Fibroblast of lung (primary cell): Measurements from ENCODE around the gene STOML1. TPM values are rescaled to one million over a fixed set of nuclear protein-coding genes. Genes with fewer than 3 reads are reported as not detected.

ENCODE experiments used
- DNase-seq, 2 donors: peaks; one replicate each; pipeline versions ENCODE4 v3.0.0 to v3.0.0-alpha.2; 2010; ENCODE audit warnings: low read depth in 2 of 2
- H2AFZ ChIP-seq: 2 replicates; pipeline ENCODE4 v1.5.1; 2012; ENCODE audit warnings: low read length, control low read depth, inconsistent platforms
- H3K27ac ChIP-seq: 2 replicates; pipeline ENCODE4 v1.5.1; 2011; ENCODE audit warnings: low read length, control low read depth; ENCODE audit not compliant: insufficient read depth
- H3K27me3 ChIP-seq: 2 replicates; pipeline ENCODE4 v1.5.1; 2011; ENCODE audit warnings: mild to moderate bottlenecking, low read length; ENCODE audit not compliant: control insufficient read depth, insufficient read depth
- H3K36me3 ChIP-seq: 2 replicates; pipeline ENCODE4 v1.5.1; 2011; ENCODE audit warnings: low read length; ENCODE audit not compliant: control insufficient read depth, insufficient read depth
- H3K4me1 ChIP-seq: 2 replicates; pipeline ENCODE4 v1.5.1; 2011; ENCODE audit warnings: low read length; ENCODE audit not compliant: control insufficient read depth, insufficient read depth; ENCODE audit errors: extremely low read depth
- H3K4me2 ChIP-seq: 2 replicates; pipeline ENCODE4 v1.5.1; 2011; ENCODE audit warnings: low read length, control low read depth; ENCODE audit not compliant: insufficient read depth; ENCODE audit errors: extremely low read depth
- H3K4me3 ChIP-seq, 4 experiments: fragments of 200-600 bp in 1 of 4; sonication (generic) in 1 of 4; replicated peaks in 1 of 4; 2 replicates each; pipeline ENCODE4 v1.5.1; 2011 to 2016; ENCODE audit warnings: low read length in 4 of 4, low read depth in 3 of 4, mild to moderate bottlenecking in 3 of 4, control low read depth in 2 of 4, inconsistent platforms in 1 of 4, mixed read lengths in 1 of 4; ENCODE audit not compliant: insufficient read depth in 1 of 4; ENCODE audit errors: control extremely low read depth in 1 of 4
- H3K79me2 ChIP-seq: 2 replicates; pipeline ENCODE4 v1.5.1; 2012; ENCODE audit warnings: mild to moderate bottlenecking, low read length, inconsistent platforms; ENCODE audit not compliant: control insufficient read depth, insufficient read depth
- H3K9ac ChIP-seq: 2 replicates; pipeline ENCODE4 v1.5.1; 2011; ENCODE audit warnings: mild to moderate bottlenecking, low read length, control low read depth; ENCODE audit not compliant: insufficient read depth
- H3K9me3 ChIP-seq: 2 replicates; pipeline ENCODE4 v1.5.1; 2012; ENCODE audit warnings: low read depth, low read length; ENCODE audit not compliant: control insufficient read depth, insufficient read depth
- H4K20me1 ChIP-seq: 2 replicates; pipeline ENCODE4 v1.5.1; 2011; ENCODE audit warnings: low read length; ENCODE audit not compliant: control insufficient read depth, insufficient read depth; ENCODE audit errors: extremely low read depth
- CTCF ChIP-seq, 2 donors: IDR thresholded peaks in 1 of 2; conservative IDR thresholded peaks in 1 of 2; 1 replicate in 1 of 2; 2 replicates in 1 of 2; pipeline ENCODE4 v1.5.1; 2011 to 2012; ENCODE audit warnings: low read length in 2 of 2, control low read depth in 1 of 2, inconsistent platforms in 1 of 2, low read depth in 1 of 2, mild to moderate bottlenecking in 1 of 2
- EZH2 ChIP-seq: IDR thresholded peaks from 2 replicates; pipeline ENCODE4 v1.5.1; 2012; ENCODE audit warnings: low read length, control low read depth, mild to moderate bottlenecking; ENCODE audit errors: missing control alignments
- polyA plus RNA-seq, 2 donors: library from polyadenylated mRNA; depleted of rRNA in 1 of 2; stranded (reverse) in 1 of 2; unstranded in 1 of 2; fragments of >200 nt; gene quantifications; 2 replicates each; pipeline ENCODE4 v1.2.1, GENCODE V29; 2011 to 2012; ENCODE audit warnings: missing spikeins in 1 of 2
- total RNA-seq: library from RNA; depleted of rRNA; stranded (reverse); fragments of >200 nt; gene quantifications from 2 replicates; pipeline ENCODE4 v1.2.1, GENCODE V29; 2014

The STOML1 gene
- total and polyA plus RNA-seq, 2 donors (not counting 1 experiment from before 2014, with no cell fraction given), result 9.8 to 24.8 TPM

- Histone ChIP-seq H3K4me1 (peaks cover 22% of the 10 kb centered on the region), H4K20me1 (no peaks in the 10 kb centered on the region)
These were observed 43.7 kb downstream of the STOML1 start for GRCh38 chr15:73948396-73948795.

GRCh38 chr15:73947651-73948050, 44.4 kb downstream of the STOML1 start:
- Histone ChIP-seq H3K27me3 (no peaks in the 10 kb centered on the region), H3K4me1 (peaks cover 20% of the 10 kb centered on the region), H2AFZ (no peak overlapping the region), H3K36me3 (peaks cover 43% of the 10 kb centered on the region), H3K9ac (no peak overlapping the region), H3K27ac (no peak overlapping the region), H3K4me3 (no peak overlapping the region), H3K9me3 (no peaks in the 10 kb centered on the region), H4K20me1 (no peaks in the 10 kb centered on the region), H3K4me2 (no peak overlapping the region), H3K79me2 (peaks cover 1% of the 10 kb centered on the region)
- DNase-seq, result no peak
- TF ChIP-seq CTCF (conservative IDR thresholded peaks at IDR 0.05 in 1 of 2, IDR thresholded peaks at IDR 0.05 in 1 of 2; ENCODE audit: low read depth in 1 of 2, low read length in 2 of 2), result no peak
- no peak for TF ChIP-seq EZH2

More at GRCh38 chr15:73948396-73948795, 43.7 kb downstream of the STOML1 start:
- Histone ChIP-seq H3K9ac (no peak overlapping the region), H3K27me3 (no peaks in the 10 kb centered on the region), H3K9me3 (no peaks in the 10 kb centered on the region), H2AFZ (no peak overlapping the region), H3K36me3 (peaks cover 46% of the 10 kb centered on the region), H3K27ac (no peak overlapping the region), H3K79me2 (peaks cover 1% of the 10 kb centered on the region), H3K4me2 (no peak overlapping the region), H3K4me3 (no peak overlapping the region)
- DNase-seq, result no peak
- TF ChIP-seq EZH2 (no peak), CTCF (conservative IDR thresholded peaks at IDR 0.05 in 1 of 2, IDR thresholded peaks at IDR 0.05 in 1 of 2; ENCODE audit: low read depth in 1 of 2, low read length in 2 of 2) (no peak)

- Histone ChIP-seq H3K4me1 (peaks cover 18% of the 10 kb centered on the region), H3K79me2 (peaks cover 1% of the 10 kb centered on the region), H4K20me1 (no peaks in the 10 kb centered on the region), H3K9me3 (no peaks in the 10 kb centered on the region), H3K27me3 (no peaks in the 10 kb centered on the region), H3K36me3 (peaks cover 36% of the 10 kb centered on the region), H3K4me3 (no peak overlapping the region), H3K27ac (no peak overlapping the region), H3K9ac (no peak overlapping the region), H3K4me2 (no peak overlapping the region), H2AFZ (no peak overlapping the region)
- no peak for DNase-seq
- TF ChIP-seq CTCF (conservative IDR thresholded peaks at IDR 0.05 in 1 of 2, IDR thresholded peaks at IDR 0.05 in 1 of 2; ENCODE audit: low read depth in 1 of 2, low read length in 2 of 2), result no peak
- TF ChIP-seq EZH2, result no peak
These were observed 45.2 kb downstream of the STOML1 start for GRCh38 chr15:73946795-73947370.
